Measurements from ENCODE around the gene IRX1.

The IRX1 gene

DNA sequence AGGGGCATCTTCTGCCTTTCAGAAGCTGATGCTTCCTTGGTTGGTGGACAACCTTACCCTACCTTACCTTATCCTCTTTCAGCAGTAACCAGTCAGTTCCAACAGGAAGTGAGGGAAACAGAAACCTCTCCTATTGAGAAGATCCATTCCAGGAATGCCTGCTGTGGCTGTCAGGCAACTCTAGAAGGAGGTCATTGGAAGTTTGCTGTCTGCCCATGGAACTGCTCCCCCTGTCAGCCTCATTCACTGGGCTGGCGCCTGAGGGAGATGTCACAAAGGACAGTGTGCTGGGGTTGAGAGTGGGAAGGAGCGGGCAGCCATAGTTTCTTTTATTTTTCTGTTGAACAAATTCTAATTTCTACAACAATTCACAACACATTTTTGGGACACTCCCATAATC, 54.7 kb downstream of the IRX1 start:
- TF ChIP-seq, protein P1, sequence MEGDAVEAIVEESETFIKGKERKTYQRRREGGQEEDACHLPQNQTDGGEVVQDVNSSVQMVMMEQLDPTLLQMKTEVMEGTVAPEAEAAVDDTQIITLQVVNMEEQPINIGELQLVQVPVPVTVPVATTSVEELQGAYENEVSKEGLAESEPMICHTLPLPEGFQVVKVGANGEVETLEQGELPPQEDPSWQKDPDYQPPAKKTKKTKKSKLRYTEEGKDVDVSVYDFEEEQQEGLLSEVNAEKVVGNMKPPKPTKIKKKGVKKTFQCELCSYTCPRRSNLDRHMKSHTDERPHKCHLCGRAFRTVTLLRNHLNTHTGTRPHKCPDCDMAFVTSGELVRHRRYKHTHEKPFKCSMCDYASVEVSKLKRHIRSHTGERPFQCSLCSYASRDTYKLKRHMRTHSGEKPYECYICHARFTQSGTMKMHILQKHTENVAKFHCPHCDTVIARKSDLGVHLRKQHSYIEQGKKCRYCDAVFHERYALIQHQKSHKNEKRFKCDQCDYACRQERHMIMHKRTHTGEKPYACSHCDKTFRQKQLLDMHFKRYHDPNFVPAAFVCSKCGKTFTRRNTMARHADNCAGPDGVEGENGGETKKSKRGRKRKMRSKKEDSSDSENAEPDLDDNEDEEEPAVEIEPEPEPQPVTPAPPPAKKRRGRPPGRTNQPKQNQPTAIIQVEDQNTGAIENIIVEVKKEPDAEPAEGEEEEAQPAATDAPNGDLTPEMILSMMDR (IDR thresholded peaks at IDR 0.05; ENCODE audit: borderline replicate concordance, control extremely low read depth, extremely low read depth, insufficient read depth, missing control alignments) = no peak
- in situ Hi-C loops (cut with MboI; ENCODE audit: low sequenced_read_pairs, unreplicated experiment) = no loop called here
- no peak for DNase-seq (ENCODE audit: low spot score)

DNA sequence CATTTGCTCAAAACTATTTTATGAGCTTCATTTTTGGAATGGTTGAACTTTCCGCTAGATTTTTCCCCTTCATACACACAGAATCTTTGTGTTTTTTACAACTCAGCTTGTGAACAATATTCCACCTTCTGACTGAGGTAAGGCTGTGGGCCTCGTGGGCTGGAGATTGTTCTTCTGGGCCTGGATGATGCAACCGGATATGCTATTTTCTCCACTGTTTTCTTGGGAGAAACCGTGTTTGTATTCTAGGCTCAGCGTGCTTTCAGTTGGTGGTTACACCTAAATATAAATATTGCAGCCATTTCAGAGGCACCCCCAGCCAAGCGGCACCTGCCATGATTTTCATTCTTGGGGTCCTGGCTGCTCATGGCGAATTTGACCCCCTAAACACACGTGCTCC, 55.2 kb downstream of the IRX1 start:
- no peak for DNase-seq (ENCODE audit: low spot score)
- in situ Hi-C loops (cut with MboI; ENCODE audit: low sequenced_read_pairs, unreplicated experiment) = no loop called here
- TF ChIP-seq, protein P1 (IDR thresholded peaks at IDR 0.05; ENCODE audit: borderline replicate concordance, control extremely low read depth, extremely low read depth, insufficient read depth, missing control alignments) = no peak
